Measurements from ENCODE around the gene SRPK1. TPM values are rescaled to one million over a fixed set of nuclear protein-coding genes. Genes with fewer than 3 reads are reported as not detected.

SRPK1 gene
- total and polyA plus RNA-seq, 2 of the 13 experiments (the other 11 are each of a cell fraction or from before 2014, with no cell fraction given): 56.4 to 142 TPM

DNA sequence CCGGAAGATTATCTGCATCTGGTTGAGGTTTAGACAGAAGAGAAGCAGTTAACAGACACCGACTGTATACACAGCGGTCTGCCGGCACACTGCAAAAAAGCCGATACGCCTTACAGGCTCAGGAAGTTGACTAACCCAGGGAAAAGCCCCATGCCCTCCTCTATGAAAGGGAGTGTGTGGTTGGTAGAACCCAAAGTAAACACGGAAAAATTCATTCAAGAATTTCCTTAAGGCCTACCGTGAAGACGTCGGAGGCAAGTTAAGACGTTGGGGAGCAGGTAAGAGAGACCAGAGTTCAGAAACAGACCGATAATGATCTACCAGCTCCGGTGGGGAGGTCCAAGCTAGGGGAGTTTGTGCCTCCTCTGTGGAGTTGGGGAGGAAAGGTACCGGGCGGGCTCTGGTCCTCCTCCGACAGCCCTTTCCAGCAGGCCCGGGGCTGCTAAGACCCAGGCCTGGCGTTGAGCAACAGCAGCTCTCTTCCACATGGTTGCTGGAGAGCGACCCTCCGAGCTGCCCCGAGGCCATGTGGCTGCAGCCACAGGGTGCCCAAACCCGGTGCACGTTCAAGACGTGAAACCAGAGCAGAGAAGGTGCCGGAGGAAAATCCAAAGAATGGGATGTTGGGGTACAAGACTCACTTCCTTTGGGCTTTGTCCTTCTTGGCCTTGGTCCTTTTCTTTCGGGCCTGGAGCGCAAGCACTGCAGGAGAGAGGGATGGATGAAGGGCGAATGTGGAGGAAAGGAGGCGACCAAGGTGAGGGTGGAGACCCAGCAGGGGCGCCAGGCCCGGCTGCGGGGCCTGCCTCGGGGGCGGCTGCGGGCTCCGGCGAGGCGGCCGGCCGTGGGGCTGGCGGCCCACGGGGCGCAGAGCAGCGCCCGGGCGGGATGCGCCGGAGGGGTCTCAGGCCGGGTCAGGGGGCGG lies 809 bp downstream of the SRPK1 start (continued):
- TF ChIP-seq, protein P1, sequence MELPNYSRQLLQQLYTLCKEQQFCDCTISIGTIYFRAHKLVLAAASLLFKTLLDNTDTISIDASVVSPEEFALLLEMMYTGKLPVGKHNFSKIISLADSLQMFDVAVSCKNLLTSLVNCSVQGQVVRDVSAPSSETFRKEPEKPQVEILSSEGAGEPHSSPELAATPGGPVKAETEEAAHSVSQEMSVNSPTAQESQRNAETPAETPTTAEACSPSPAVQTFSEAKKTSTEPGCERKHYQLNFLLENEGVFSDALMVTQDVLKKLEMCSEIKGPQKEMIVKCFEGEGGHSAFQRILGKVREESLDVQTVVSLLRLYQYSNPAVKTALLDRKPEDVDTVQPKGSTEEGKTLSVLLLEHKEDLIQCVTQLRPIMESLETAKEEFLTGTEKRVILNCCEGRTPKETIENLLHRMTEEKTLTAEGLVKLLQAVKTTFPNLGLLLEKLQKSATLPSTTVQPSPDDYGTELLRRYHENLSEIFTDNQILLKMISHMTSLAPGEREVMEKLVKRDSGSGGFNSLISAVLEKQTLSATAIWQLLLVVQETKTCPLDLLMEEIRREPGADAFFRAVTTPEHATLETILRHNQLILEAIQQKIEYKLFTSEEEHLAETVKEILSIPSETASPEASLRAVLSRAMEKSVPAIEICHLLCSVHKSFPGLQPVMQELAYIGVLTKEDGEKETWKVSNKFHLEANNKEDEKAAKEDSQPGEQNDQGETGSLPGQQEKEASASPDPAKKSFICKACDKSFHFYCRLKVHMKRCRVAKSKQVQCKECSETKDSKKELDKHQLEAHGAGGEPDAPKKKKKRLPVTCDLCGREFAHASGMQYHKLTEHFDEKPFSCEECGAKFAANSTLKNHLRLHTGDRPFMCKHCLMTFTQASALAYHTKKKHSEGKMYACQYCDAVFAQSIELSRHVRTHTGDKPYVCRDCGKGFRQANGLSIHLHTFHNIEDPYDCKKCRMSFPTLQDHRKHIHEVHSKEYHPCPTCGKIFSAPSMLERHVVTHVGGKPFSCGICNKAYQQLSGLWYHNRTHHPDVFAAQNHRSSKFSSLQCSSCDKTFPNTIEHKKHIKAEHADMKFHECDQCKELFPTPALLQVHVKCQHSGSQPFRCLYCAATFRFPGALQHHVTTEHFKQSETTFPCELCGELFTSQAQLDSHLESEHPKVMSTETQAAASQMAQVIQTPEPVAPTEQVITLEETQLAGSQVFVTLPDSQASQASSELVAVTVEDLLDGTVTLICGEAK (IDR thresholded peaks at IDR 0.05): no peak
- TF ChIP-seq, protein P1 (CRISPR knock-in tag; IDR thresholded peaks at IDR 0.05): peak; percentile 36; the same call in 1 of the 2 replicates
- TF ChIP-seq, protein P2, sequence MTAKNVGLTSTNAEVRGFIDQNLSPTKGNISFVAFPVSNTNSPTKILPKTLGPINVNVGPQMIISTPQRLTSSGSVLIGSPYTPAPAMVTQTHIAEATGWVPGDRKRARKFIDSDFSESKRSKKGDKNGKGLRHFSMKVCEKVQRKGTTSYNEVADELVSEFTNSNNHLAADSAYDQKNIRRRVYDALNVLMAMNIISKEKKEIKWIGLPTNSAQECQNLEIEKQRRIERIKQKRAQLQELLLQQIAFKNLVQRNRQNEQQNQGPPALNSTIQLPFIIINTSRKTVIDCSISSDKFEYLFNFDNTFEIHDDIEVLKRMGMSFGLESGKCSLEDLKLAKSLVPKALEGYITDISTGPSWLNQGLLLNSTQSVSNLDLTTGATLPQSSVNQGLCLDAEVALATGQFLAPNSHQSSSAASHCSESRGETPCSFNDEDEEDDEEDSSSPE (CRISPR knock-in tag; IDR thresholded peaks at IDR 0.05): peak; percentile 38; the same call in 1 of the 2 replicates
- TF ChIP-seq HMG20A (CRISPR knock-in tag; IDR thresholded peaks at IDR 0.05; ENCODE audit: borderline replicate concordance): no peak
- no peak for TF ChIP-seq ZNF124 (CRISPR knock-in tag; IDR thresholded peaks at IDR 0.05)
- TF ChIP-seq ZNF672 (CRISPR knock-in tag; IDR thresholded peaks at IDR 0.05): no peak
- peak; percentile 35; the same call in 1 of the 2 replicates for TF ChIP-seq PHF21A (CRISPR knock-in tag; IDR thresholded peaks at IDR 0.05)
- TF ChIP-seq HOXD1 (CRISPR knock-in tag; IDR thresholded peaks at IDR 0.05): 0 out of 2 replicates have a peak, but pooled peaks have one; percentile 51
- TF ChIP-seq ZNF207 (IDR thresholded peaks at IDR 0.05; ENCODE audit: borderline replicate concordance): no peak
- TF ChIP-seq, protein P3, sequence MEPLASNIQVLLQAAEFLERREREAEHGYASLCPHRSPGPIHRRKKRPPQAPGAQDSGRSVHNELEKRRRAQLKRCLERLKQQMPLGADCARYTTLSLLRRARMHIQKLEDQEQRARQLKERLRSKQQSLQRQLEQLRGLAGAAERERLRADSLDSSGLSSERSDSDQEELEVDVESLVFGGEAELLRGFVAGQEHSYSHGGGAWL (CRISPR knock-in tag; IDR thresholded peaks at IDR 0.05): 0 out of 2 replicates have a peak, but pooled peaks have one; percentile 83
- TF ChIP-seq, protein P4, sequence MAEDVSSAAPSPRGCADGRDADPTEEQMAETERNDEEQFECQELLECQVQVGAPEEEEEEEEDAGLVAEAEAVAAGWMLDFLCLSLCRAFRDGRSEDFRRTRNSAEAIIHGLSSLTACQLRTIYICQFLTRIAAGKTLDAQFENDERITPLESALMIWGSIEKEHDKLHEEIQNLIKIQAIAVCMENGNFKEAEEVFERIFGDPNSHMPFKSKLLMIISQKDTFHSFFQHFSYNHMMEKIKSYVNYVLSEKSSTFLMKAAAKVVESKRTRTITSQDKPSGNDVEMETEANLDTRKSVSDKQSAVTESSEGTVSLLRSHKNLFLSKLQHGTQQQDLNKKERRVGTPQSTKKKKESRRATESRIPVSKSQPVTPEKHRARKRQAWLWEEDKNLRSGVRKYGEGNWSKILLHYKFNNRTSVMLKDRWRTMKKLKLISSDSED (CRISPR knock-in tag; IDR thresholded peaks at IDR 0.05): no peak
- TF ChIP-seq, protein P5, sequence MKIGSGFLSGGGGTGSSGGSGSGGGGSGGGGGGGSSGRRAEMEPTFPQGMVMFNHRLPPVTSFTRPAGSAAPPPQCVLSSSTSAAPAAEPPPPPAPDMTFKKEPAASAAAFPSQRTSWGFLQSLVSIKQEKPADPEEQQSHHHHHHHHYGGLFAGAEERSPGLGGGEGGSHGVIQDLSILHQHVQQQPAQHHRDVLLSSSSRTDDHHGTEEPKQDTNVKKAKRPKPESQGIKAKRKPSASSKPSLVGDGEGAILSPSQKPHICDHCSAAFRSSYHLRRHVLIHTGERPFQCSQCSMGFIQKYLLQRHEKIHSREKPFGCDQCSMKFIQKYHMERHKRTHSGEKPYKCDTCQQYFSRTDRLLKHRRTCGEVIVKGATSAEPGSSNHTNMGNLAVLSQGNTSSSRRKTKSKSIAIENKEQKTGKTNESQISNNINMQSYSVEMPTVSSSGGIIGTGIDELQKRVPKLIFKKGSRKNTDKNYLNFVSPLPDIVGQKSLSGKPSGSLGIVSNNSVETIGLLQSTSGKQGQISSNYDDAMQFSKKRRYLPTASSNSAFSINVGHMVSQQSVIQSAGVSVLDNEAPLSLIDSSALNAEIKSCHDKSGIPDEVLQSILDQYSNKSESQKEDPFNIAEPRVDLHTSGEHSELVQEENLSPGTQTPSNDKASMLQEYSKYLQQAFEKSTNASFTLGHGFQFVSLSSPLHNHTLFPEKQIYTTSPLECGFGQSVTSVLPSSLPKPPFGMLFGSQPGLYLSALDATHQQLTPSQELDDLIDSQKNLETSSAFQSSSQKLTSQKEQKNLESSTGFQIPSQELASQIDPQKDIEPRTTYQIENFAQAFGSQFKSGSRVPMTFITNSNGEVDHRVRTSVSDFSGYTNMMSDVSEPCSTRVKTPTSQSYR (CRISPR knock-in tag; IDR thresholded peaks at IDR 0.05; ENCODE audit: borderline replicate concordance): no peak
- no peak for TF ChIP-seq ZFP62 (CRISPR knock-in tag; IDR thresholded peaks at IDR 0.05)

All from HepG2 (cell line).